ENCODE data around the gene SFTPD. TPM values are rescaled to one million over a fixed set of nuclear protein-coding genes. Genes with fewer than 3 reads are reported as not detected.
A peak's percentile ranks its signal among the peaks of the same experiment; 100 is the strongest.
"Not testable (repeated sequence)": the region's sequence is repeated elsewhere in the genome, so short reads cannot be mapped to it uniquely, and the experiment has no call there.

SFTPD gene
- total and polyA plus RNA-seq, 7 donors, result 0.28 to 3.4 (median 1.1) TPM; not detected in 4

DNA sequence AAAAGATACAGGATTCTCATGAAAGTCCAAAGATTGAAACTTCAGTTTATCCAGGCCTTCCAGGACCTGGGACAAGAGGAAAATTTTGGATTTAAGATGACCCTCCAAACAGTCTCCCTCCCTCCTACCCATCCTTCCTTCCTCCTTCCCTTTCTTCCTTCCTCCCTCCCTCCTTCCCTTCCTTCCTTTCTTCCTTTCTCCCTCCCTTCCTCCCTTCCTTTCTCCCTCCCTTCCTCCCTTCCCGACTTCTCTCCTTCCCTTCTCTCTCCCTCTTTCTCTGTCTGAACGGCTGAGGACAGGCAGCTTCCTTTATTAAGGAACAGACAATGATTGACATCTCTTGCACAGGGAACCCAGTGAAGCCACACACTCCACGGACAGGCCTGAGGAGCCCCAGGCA lies 23.3 kb downstream of the SFTPD start:
- H3K4me3 ChIP-seq, result no peak overlapping the region
- H3K27me3 ChIP-seq, result peaks cover 0 to under 1% (median 0%) of the 10 kb centered on the region in 3 donors
- no peak for DNase-seq
- H3K4me1 ChIP-seq, result peaks cover 0 to 5% (median 0%) of the 10 kb centered on the region in 4 donors
- no peak overlapping the region for H3K27ac ChIP-seq
- TF ChIP-seq, protein P1, sequence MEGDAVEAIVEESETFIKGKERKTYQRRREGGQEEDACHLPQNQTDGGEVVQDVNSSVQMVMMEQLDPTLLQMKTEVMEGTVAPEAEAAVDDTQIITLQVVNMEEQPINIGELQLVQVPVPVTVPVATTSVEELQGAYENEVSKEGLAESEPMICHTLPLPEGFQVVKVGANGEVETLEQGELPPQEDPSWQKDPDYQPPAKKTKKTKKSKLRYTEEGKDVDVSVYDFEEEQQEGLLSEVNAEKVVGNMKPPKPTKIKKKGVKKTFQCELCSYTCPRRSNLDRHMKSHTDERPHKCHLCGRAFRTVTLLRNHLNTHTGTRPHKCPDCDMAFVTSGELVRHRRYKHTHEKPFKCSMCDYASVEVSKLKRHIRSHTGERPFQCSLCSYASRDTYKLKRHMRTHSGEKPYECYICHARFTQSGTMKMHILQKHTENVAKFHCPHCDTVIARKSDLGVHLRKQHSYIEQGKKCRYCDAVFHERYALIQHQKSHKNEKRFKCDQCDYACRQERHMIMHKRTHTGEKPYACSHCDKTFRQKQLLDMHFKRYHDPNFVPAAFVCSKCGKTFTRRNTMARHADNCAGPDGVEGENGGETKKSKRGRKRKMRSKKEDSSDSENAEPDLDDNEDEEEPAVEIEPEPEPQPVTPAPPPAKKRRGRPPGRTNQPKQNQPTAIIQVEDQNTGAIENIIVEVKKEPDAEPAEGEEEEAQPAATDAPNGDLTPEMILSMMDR (IDR thresholded peaks at IDR 0.05), result no peak
- TF ChIP-seq POLR2A (IDR thresholded peaks at IDR 0.05) (no peak), EP300 (IDR thresholded peaks at IDR 0.05) (no peak), POLR2AphosphoS5 (IDR thresholded peaks at IDR 0.05) (no peak)
- H3K9me3 ChIP-seq, result no peaks in the 10 kb centered on the region
- 46 to 67% methylated on average over 3 of the region's 3 CpGs for WGBS, 2 donors
- no peaks in the 10 kb centered on the region for H3K36me3 ChIP-seq
- intact Hi-C loops (cut with DNase I), result loop anchor here (5.0 to 10.0 kb wide), 3 partner anchors 101 to 371 kb away; partner anchors contain the start of gene NUTM2E

DNA sequence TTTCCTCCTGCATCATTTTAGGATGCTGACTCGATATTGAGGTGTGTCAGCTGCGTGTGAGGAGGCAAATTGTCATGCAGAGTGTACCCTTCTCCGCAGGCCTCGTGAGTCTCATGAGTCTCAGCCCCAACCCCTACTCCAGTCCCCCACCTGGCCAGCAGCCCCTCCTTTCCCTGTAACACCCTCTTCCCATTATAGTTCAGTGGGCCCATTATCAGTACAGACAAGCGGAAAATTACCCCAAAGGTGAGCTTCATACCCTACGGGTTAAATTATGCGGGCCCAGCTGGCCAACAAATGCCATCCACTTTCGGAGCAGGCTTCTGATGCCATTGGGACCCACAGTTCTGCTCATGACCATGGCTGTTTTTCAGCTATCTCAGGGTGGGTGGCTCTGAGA lies 25.2 kb downstream of the SFTPD start:
- DNase-seq, result no peak
- Histone ChIP-seq H3K27me3 (no peaks in the 10 kb centered on the region), H3K4me3 (no peak overlapping the region), H3K4me1 (no peaks in the 10 kb centered on the region), H3K9me3 (no peaks in the 10 kb centered on the region), H3K36me3 (no peaks in the 10 kb centered on the region), H3K27ac (no peak overlapping the region)
- no peak for TF ChIP-seq EP300 (IDR thresholded peaks at IDR 0.05)
- WGBS, 2 donors, result 92% methylated on average over 8 of the region's 8 CpGs
- intact Hi-C loops (cut with DNase I), result loop anchor here (10.0 kb wide), 2 partner anchors 99 to 369 kb away; partner anchors contain the start of gene NUTM2E

DNA sequence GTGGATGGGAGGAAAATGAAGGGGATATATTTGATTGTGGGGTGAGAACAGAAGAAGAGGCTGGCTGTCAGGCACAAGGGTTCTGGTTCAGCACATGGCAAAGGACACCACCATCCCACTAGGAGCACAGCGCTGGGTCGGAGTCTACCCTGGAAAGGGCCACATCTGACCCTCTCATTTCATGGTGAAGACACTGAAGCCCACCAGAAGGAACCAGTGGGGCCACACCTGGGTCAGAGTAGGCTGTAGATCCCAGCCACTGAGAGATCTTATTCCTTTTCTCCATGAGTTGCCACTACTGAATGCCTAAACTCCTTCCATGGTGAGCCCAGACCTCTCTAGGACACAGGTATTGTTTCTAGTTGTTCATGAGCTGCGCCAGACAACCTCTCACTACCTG lies 25.8 kb downstream of the SFTPD start:
- intact Hi-C loops (cut with DNase I), result loop anchor here (10.0 kb wide), 2 partner anchors 98 to 368 kb away; partner anchors contain the start of gene NUTM2E
- Histone ChIP-seq H3K27me3 (no peaks in the 10 kb centered on the region), H3K4me1 (no peaks in the 10 kb centered on the region), H3K9me3 (no peaks in the 10 kb centered on the region), H3K36me3 (no peaks in the 10 kb centered on the region), H3K4me3 (no peak overlapping the region), H3K27ac (no peak overlapping the region)
- no peak for DNase-seq
- 94 to 95% methylated on average over 3 of the region's 3 CpGs for WGBS, 2 donors
- TF ChIP-seq POLR2A (IDR thresholded peaks at IDR 0.05), result no peak
- TF ChIP-seq, protein P1 (IDR thresholded peaks at IDR 0.05), result no peak

DNA sequence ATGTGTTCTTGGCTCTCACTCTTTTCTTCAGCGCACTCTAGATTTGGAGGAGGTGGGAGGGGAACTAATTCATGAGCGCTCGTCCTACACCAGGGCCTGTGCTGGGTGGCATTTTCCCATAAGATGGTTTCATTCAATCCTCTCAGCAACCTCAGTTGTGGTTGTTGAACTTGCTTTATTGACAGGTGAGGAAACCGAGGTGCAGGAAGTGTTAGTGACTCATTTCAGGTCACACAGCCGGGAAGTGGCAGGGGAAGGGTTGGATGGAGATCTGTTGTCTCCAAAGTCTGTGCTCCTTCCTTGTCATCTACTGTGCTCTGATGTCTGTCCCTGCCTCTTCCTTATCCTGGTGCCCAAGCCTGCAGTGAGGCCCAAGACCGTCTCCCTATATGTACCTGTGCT lies 26.9 kb downstream of the SFTPD start:
- DNase-seq, H3K9me3 ChIP-seq, H3K27ac ChIP-seq, H3K4me3 ChIP-seq, H3K4me1 ChIP-seq, H3K36me3 ChIP-seq, H3K27me3 ChIP-seq: not testable (repeated sequence)
- intact Hi-C loops (cut with DNase I), result loop anchor here (10.0 kb wide), 2 partner anchors 97 to 367 kb away; partner anchors contain the start of gene NUTM2E
- 84 to 89% methylated on average over 6 of the region's 6 CpGs for WGBS, 2 donors

DNA sequence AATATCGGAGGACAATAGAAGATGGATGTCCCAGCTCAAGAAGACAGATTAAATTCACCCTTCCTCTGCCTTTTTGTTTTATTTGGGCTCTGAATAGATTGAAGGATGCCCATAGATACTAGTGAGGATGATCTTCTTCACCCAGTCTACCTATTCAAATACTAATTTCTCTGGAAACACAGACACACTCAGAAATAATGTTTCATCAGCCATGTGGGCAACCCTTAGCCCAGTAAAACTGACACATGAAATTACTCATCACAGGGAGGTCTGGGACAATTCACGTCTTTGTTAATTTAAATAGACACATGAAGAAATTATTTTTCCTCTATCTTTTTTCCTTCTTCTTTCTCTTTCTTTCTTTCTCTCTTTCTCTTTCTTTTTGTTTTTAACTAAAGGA lies 33.1 kb downstream of the SFTPD start:
- 87 to 93% methylated on average over 2 of the region's 2 CpGs for WGBS, 2 donors
- H3K9me3 ChIP-seq; intact Hi-C loops (cut with DNase I); DNase-seq; H3K27ac ChIP-seq; H3K36me3 ChIP-seq; H3K4me1 ChIP-seq; H3K27me3 ChIP-seq; H3K4me3 ChIP-seq: not testable (repeated sequence)

DNA sequence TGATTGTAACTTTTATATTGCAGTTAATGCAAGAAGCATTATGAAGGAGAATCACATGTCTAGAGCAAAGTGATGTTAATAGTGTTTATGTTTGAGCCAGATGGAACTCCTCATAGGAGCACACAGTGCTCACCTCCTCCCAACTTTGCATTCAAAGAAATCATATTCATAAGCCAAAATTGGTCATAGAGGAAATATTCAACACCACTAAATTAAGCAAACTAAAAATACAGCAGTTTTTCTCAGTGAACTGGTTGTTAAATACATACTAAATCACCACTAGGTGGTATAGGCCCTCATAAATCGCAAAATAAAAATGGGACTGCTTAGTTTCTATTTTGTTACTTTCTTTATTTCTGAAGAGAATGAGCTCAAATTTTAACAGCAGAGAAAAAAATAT lies 34.4 kb downstream of the SFTPD start:
- H3K27me3 ChIP-seq; H3K9me3 ChIP-seq; DNase-seq; H3K4me3 ChIP-seq; H3K36me3 ChIP-seq; H3K4me1 ChIP-seq; intact Hi-C loops (cut with DNase I): not testable (repeated sequence)
- 76 to 96% methylated on average over 1 of the region's 1 CpG for WGBS, 2 donors
- peak overlapping the region in 1 of 4 donors; percentile 2 for H3K27ac ChIP-seq

DNA sequence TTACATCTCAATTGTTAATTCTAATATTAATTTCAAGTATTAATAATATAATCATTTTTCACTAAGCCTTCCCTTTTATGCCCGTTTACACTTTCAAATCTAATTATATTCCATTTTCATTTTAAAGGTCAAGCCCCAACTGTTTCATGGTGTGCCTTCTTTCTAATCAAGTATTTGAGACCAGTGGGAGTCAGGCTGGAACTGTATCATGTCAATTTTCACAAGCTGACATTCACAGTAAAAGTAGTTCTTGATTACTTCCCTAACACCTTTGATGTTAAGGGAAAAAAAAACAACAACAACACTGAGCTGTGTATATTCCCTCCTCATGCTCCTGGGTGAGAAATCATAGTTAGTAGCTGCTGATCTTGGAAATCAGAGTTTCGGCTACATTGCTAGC lies 38.1 kb downstream of the SFTPD start:
- WGBS, 2 donors, result 77 to 86% methylated on average over 2 of the region's 2 CpGs
- Histone ChIP-seq H3K27ac (no peak overlapping the region), H3K4me1 (no peaks in the 10 kb centered on the region), H3K27me3 (no peaks in the 10 kb centered on the region), H3K4me3 (no peak overlapping the region), H3K36me3 (no peaks in the 10 kb centered on the region), H3K9me3 (no peaks in the 10 kb centered on the region)
- TF ChIP-seq, protein P1 (IDR thresholded peaks at IDR 0.05), result no peak
- TF ChIP-seq POLR2A (IDR thresholded peaks at IDR 0.05) (no peak), POLR2AphosphoS5 (IDR thresholded peaks at IDR 0.05) (no peak), EP300 (IDR thresholded peaks at IDR 0.05) (no peak)
- intact Hi-C loops (cut with DNase I), result no loop called here
- no peak for DNase-seq
